ENCODE measurements around the gene FFAR1. TPM values are rescaled to one million over a fixed set of nuclear protein-coding genes. Genes with fewer than 3 reads are reported as not detected.

Gene FFAR1
- total and polyA plus RNA-seq, 2 experiments from 2014 or later: not detected

- TF ChIP-seq REST (IDR thresholded peaks at IDR 0.05; ENCODE audit: unreplicated experiment) (no peak), CREB1 (CRISPR knock-in tag; IDR thresholded peaks at IDR 0.05; ENCODE audit: low read depth) (no peak), STAT1 (IDR thresholded peaks at IDR 0.05; ENCODE audit: unreplicated experiment) (no peak)
Measured at GRCh38 chr19:35340431-35340830, 7.3 kb upstream of the FFAR1 start (continued).

- no peak for DNase-seq (ENCODE audit: low spot score)
- Histone ChIP-seq H3K4me1 (ENCODE audit: insufficient read depth) (no peaks in the 10 kb centered on the region), H3K27me3 (ENCODE audit: insufficient read depth) (no peaks in the 10 kb centered on the region), H3K4me2 (no peak overlapping the region), H3K36me3 (ENCODE audit: insufficient read depth) (no peaks in the 10 kb centered on the region), H3K79me2 (replicated peaks; ENCODE audit: insufficient read depth) (no peaks in the 10 kb centered on the region), H4K20me1 (replicated peaks; ENCODE audit: insufficient read depth) (no peaks in the 10 kb centered on the region), H3F3A (replicated peaks; ENCODE audit: low read depth) (no peaks in the 10 kb centered on the region), H3K27ac (ENCODE audit: low read depth) (no peak overlapping the region), H2AFZ (no peak overlapping the region), H3K4me3 (no peak overlapping the region), H3K9me2 (ENCODE audit: insufficient read depth) (no peaks in the 10 kb centered on the region)
- Mint-ChIP-seq H3K27me3 (ENCODE audit: insufficient read depth, low read depth, poor library complexity) (peaks cover 3% of the 10 kb centered on the region), H3K36me3 (ENCODE audit: low read depth) (no peaks in the 10 kb centered on the region), H3K4me3 (no peak overlapping the region), H3K4me1 (no peaks in the 10 kb centered on the region), H3K9me3 (no peaks in the 10 kb centered on the region), H3K27ac (no peak overlapping the region)
- ATAC-seq: no peak
- TF ChIP-seq STAT1 (IDR thresholded peaks at IDR 0.05; ENCODE audit: unreplicated experiment): no peak
- no peak for TF ChIP-seq ZNF114 (CRISPR knock-in tag; IDR thresholded peaks at IDR 0.05)
- no peak for TF ChIP-seq EZH2phosphoT487 (IDR thresholded peaks at IDR 0.05; ENCODE audit: unreplicated experiment)
- no peak for TF ChIP-seq CREB1 (CRISPR knock-in tag; IDR thresholded peaks at IDR 0.05; ENCODE audit: low read depth)
- TF ChIP-seq, protein P1, sequence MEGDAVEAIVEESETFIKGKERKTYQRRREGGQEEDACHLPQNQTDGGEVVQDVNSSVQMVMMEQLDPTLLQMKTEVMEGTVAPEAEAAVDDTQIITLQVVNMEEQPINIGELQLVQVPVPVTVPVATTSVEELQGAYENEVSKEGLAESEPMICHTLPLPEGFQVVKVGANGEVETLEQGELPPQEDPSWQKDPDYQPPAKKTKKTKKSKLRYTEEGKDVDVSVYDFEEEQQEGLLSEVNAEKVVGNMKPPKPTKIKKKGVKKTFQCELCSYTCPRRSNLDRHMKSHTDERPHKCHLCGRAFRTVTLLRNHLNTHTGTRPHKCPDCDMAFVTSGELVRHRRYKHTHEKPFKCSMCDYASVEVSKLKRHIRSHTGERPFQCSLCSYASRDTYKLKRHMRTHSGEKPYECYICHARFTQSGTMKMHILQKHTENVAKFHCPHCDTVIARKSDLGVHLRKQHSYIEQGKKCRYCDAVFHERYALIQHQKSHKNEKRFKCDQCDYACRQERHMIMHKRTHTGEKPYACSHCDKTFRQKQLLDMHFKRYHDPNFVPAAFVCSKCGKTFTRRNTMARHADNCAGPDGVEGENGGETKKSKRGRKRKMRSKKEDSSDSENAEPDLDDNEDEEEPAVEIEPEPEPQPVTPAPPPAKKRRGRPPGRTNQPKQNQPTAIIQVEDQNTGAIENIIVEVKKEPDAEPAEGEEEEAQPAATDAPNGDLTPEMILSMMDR (conservative IDR thresholded peaks at IDR 0.05; ENCODE audit: low read depth in 2 of 2): no peak
- TF ChIP-seq REST (IDR thresholded peaks at IDR 0.05; ENCODE audit: unreplicated experiment): no peak
- TF ChIP-seq ZNF331 (CRISPR knock-in tag; IDR thresholded peaks at IDR 0.05; ENCODE audit: low read depth): no peak
- TF ChIP-seq ZNF462 (CRISPR knock-in tag; IDR thresholded peaks at IDR 0.05): no peak
Measured at GRCh38 chr19:35341006-35341405, 6.7 kb upstream of the FFAR1 start.
